ENCODE data around the gene LMTK3.
A peak's percentile ranks its signal among the peaks of the same experiment; 100 is the strongest.

LMTK3 gene

GRCh38 chr19:48511800-48512503 lies at the start of gene LMTK3:
TSS of gene LMTK3 (minus strand) at chr19:48511835. CDS start at chr19:48511576, 259 bp downstream.
- peak; percentile 92 for DNase-seq (ENCODE audit: low spot score)

- DNase-seq (ENCODE audit: low spot score), result no peak
Measured at GRCh38 chr19:48561412-48561811, 49.8 kb upstream of the LMTK3 start.

- no peak for DNase-seq (ENCODE audit: low spot score)
Measured at GRCh38 chr19:48560095-48560530, 48.5 kb upstream of the LMTK3 start.

- no peak for DNase-seq (ENCODE audit: low spot score)
Measured at GRCh38 chr19:48558018-48558684, 46.5 kb upstream of the LMTK3 start.

GRCh38 chr19:48556825-48557224 lies 45.2 kb upstream of the LMTK3 start:
- DNase-seq (ENCODE audit: low spot score), result no peak

GRCh38 chr19:48556163-48556562 lies 44.5 kb upstream of the LMTK3 start:
- DNase-seq (ENCODE audit: low spot score), result no peak

GRCh38 chr19:48554385-48555091 lies 42.9 kb upstream of the LMTK3 start:
- DNase-seq (ENCODE audit: low spot score), result no peak

GRCh38 chr19:48553676-48554384 lies 42.2 kb upstream of the LMTK3 start:
- no peak for DNase-seq (ENCODE audit: low spot score)

GRCh38 chr19:48552406-48553322 lies 41.0 kb upstream of the LMTK3 start:
- no peak for DNase-seq (ENCODE audit: low spot score)

GRCh38 chr19:48551437-48552302 lies 40.0 kb upstream of the LMTK3 start, which contains the start of gene SULT2B1:
TSS of gene SULT2B1 (plus strand) at chr19:48552172. CDS start at chr19:48552253, 81 bp downstream.
- no peak for DNase-seq (ENCODE audit: low spot score)

- no peak for DNase-seq (ENCODE audit: low spot score)
Measured at GRCh38 chr19:48549380-48549779, 37.7 kb upstream of the LMTK3 start.

- no peak for DNase-seq (ENCODE audit: low spot score)
Measured at GRCh38 chr19:48548253-48548911, 36.7 kb upstream of the LMTK3 start.

- DNase-seq (ENCODE audit: low spot score), result no peak
Measured at GRCh38 chr19:48547722-48548121, 36.1 kb upstream of the LMTK3 start.

GRCh38 chr19:48544856-48545750 lies 33.5 kb upstream of the LMTK3 start:
- no peak for DNase-seq (ENCODE audit: low spot score)

- DNase-seq (ENCODE audit: low spot score), result no peak
Measured at GRCh38 chr19:48543121-48543710, 31.6 kb upstream of the LMTK3 start.

- DNase-seq (ENCODE audit: low spot score), result no peak
Measured at GRCh38 chr19:48541813-48542212, 30.2 kb upstream of the LMTK3 start.

GRCh38 chr19:48540110-48540509 lies 28.5 kb upstream of the LMTK3 start:
- DNase-seq (ENCODE audit: low spot score), result no peak

- no peak for DNase-seq (ENCODE audit: low spot score)
Measured at GRCh38 chr19:48539503-48540096, 28.0 kb upstream of the LMTK3 start.
